NOMO-1 treated with dmso at 0.1 percent for 144 hours (cell line): ENCODE measurements around the gene PPP1R12A.
"Not testable (repeated sequence)": the region's sequence is repeated elsewhere in the genome, so short reads cannot be mapped to it uniquely, and the experiment has no call there.

Experiments used
- DNase-seq: peaks from one replicate; lab custom pipeline; 2025; ENCODE audit not compliant: unreplicated experiment; lab: John Stamatoyannopoulos, UW

Gene PPP1R12A

GRCh38 chr12:79935021-79935623 is at the start of gene PPP1R12A:
PPP1R12A (minus strand) TSS chr12:79935097; CDS start chr12:79934931, 166 bp downstream.
- peak; percentile 97 for DNase-seq

DNA sequence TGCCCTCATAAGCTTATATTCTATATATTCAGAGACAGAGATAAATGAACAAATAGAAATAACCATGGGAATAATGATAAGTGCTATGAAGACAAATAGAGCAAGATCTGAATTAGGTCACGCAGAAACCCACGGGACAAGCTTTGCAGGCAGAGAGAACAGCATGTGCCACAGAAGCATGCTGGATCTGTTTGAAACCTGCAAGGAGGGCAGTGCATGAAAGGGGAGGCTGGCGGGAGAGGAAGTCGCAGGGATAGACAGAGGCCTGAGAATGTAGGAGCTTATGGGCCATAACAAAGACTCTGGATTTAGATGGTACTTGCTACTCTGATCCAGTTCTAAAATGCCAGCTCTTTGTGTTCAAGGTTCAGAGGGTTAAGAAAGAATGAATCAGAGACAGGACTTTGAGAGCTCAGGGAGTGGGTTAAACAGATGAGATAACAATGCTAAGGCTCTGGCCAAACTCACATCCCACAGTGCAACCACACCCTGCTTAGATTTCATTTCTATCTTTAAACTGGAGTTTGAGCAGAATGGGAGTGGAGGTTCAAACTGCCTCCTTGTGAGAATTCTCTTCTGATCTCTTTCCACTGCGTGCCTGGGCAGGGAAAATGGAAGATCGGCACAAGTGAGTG is 49.2 kb upstream of the PPP1R12A start:
- no peak for DNase-seq

GRCh38 chr12:79983492-79983891 is 48.6 kb upstream of the PPP1R12A start:
- no peak for DNase-seq

DNA sequence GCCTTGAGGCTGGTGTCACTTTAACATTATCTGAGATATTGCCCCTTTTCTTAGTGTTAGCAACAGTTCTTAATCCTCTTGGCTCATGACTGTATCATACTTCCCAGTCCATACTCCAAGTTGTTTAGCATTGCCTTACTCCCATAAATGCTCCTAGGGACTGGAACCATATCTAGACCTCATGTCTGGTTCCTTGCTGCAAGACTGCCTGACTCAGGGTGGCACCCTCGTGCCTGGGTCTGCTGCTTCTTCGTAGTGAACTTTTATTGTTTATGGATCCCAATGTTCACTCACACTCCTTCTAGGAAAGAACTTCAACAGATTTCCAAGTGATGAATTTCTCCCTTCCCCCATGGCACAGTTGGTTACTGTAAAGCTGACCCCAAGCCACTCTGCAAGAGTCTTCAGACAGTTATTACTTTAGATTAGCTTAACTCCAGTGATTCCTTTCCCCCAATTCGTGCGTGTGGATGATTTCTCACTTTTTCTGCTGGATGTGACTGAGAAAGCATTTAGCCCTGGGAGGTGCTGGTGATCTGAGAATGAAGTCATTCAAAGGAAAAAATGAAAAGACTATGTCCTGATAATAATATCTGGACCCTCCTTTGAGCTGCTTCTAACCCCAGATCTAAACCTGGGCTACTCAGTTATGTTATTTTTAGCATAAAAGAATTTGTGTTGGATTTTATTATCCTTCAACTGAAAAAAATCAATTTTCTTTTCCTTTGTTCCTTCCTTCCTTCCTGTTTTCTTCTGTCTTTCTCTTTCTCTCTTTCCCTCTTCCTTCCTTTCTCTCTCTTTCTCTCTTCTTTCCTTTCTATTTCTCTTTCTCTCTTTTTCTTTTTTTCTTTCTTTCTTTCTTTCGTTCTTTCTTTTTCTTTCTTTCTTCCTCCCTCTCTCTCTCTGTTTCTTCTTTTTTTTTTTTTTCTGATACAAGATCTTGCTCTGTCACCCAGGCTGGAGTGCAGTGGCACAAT is 47.5 kb upstream of the PPP1R12A start:
- no peak for DNase-seq

GRCh38 chr12:79978692-79979091 is 43.8 kb upstream of the PPP1R12A start:
- DNase-seq: no peak

DNA sequence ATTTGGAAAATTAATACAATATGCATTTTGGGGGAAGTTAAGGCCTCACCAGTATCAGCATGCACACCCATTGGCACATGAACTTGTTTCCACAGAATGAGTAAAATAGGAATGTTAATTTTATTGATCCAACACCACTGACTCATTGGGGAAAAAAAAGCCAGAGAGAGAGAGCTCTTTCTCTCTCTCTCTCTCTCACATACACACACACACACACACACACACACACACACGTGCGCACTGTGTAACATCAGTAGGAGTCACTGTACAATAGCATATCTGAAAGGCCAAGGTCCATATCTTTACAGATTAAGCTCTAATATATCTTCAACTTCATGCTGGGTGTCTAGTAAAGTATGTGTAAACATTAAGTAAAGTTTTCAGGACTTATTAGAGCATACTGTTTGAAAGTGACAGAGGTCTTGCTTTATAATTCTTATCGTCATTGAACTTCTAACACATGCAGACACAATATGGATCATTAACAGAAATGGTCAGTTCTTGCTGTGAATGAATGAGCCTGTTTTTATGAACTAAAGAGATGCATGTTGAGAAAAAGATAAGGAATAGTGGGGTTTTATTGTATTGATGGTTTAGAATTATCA is 43.1 kb upstream of the PPP1R12A start:
- not testable (repeated sequence) for DNase-seq

GRCh38 chr12:79975143-79975542 is 40.2 kb upstream of the PPP1R12A start:
- DNase-seq: no peak

DNA sequence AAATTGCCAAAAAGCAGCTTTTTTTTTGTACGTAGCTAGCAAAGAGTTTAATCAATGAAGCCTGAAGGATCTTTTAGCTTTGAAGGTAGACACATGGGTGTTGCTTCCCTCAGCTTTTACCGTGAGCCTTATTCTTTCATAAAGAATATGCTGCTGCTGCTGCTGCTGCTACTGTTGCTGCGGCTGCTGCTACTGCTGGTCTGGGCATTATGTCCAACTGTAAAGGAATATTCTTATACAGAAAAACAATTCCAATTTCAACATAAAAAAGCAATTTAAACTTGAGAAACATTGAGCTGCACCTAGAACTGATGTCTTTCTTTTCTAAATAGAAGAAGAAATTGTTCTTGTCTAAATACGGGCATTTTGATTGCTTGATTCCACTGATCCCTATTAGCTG is 38.9 kb upstream of the PPP1R12A start:
- DNase-seq: no peak

GRCh38 chr12:79964100-79964627 is 29.3 kb upstream of the PPP1R12A start:
- DNase-seq: no peak

DNA sequence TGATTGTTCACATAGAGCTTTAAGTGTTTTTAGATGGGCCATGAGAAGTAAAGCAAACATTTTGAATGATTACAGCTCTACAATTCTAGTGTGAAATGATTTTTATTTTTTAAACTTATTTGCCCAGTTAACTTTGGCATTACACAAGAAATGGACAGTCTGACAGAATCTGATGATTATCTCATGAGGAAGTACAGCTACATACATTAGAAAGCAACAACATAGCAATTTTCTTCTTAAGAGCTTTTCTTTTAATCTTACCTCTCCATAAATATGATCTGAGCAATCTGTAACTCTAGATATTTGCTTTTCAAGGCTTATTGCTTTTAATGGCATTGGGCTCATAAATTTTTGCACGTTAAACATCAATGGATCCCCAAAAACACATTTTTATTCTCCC is 26.5 kb upstream of the PPP1R12A start:
- no peak for DNase-seq

GRCh38 chr12:79959484-79959883 is 24.6 kb upstream of the PPP1R12A start:
- DNase-seq: no peak

DNA sequence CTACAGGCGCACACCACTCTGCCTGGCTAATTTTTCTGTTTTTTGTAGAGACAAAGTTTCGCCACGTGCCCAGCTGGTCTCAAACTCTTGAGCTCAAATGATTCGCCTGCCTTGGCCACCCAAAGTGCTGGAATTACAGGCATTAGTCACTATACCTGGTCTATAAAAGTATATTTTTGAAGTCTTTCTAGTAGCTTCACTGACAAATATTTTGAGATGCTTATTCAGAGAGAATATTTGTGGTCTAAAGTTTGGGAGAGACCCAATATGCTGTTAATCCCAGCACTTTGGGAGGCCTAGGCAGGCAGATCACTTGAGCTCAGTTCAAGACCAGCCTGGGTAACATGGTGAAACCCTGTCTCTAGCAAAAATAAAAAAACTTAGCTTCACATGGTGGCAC is 22.0 kb upstream of the PPP1R12A start:
- no peak for DNase-seq

DNA sequence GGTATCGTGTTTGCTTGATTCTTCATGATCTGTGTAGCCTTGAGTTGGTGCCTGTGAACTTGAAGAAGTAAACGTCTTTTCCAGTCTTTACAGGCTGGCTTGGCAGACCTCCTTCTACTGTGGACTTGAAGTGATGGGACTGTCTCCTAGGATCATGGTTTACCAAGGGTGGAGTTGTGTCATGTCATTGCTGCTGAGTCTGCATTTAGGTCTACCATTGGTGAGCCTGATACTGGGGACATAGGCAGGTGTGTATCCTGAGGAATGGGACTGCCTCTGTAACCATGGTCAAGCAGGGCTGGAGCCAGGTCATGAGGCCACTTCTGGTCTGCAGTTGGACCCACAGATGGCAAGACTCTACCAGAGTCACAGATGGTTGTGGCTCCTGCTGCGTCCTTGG is 20.7 kb upstream of the PPP1R12A start:
- DNase-seq: no peak

DNA sequence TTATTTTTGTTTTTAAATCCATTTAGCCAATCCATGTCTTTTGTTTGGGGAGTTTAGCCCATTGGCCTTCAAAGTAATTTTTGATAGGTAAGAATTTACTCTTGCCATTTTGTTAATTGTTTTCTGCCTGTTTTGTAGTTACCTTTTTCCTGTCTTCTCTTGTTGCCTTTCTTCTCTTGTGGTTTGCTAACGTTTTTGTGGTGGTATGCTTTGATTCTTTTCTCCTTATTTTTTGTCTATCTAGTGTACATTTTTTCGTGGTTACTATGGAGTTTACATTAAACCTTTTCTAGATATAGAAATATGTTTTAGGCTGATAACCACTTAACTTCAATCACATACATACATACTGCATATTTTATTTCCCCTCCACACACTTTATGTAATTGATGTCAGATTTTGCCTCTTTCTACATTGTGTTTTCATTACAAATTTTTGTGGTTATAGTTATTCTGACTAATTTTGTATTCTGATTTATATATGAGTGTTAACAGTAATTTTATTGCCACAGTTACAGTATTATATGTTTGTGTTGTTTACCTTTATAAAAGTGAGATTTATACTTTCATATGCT is 19.2 kb upstream of the PPP1R12A start:
- no peak for DNase-seq

GRCh38 chr12:79949098-79949497 is 14.2 kb upstream of the PPP1R12A start:
- no peak for DNase-seq

- DNase-seq: no peak
Measured at GRCh38 chr12:79945433-79945832, 10.5 kb upstream of the PPP1R12A start.

DNA sequence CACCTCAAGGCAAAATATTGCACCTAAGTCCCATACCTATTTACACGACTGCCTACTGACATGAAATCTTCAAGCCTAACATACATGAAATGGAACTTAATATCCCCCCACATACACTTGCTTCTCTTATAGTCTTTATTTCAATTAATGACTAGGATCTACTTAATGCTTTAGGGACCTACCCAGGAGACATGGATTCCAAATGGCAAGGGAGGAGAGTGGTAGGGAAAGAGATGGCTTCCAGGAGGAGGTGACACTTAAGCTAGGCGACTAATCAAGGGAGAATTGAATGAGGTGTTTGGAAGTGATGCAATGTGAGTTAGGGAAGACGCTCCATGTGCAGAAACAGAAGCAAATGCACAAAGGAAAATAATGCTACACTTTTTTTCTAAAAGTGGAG is 9.7 kb upstream of the PPP1R12A start:
- no peak for DNase-seq

DNA sequence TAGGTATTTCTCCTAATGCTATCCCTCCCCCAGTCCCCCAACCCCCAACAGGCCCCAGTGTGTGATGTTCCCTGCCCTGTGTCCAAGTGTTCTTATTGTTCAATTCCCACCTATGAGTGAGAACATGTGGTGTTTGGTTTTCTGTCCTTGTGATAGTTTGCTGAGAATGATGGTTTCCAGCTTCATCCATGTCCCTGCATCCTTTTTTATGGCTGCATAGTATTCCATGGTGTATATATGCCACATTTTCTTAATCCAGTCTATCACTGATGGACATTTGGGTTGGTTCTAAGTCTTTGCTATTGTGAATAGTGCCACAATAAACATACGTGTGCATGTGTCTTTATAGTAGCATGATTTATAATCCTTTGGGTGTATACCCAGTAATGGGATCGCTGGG is 7.9 kb upstream of the PPP1R12A start:
- not testable (repeated sequence) for DNase-seq

- peak; percentile 16 for DNase-seq
Measured at GRCh38 chr12:79939728-79940310, 4.9 kb upstream of the PPP1R12A start.

DNA sequence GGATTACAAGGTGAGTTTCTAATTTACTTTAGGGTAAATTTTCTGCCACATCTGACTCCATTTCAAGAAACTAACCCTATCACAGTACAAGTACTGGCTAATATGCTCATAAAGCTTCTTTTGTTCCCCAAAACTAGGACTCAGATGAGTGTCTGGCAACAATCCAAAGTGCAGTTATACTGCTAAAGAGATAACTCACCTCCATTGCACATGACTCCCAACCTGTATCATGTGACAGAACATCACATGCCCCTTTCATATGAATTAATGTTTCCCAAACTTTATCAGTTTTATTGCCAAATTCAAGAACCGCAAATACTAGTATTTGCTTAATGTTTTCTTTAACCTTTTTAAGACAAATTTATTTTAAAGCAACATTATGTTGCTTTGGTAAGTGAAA is 3.9 kb upstream of the PPP1R12A start:
- no peak for DNase-seq
